DOHH2 (cell line): Measurements from ENCODE around the gene MTHFD2L.

Experiments
- EZH2phosphoT487 ChIP-seq: fragments of 200-600 bp; sonication (generic); IDR thresholded peaks from 2 replicates; pipeline ENCODE4 v1.6.1; 2017; ENCODE audit warnings: borderline replicate concordance, mild to moderate bottlenecking, antibody characterized with exemption, low read length, moderate library complexity, mixed read lengths
- TF ChIP-seq, protein P1 (sequence below): fragments of 200-600 bp; sonication (generic); IDR thresholded peaks from one replicate; pipeline ENCODE4 v1.5.1; 2014; ENCODE audit warnings: antibody characterized with exemption, mild to moderate bottlenecking, low read depth, low read length; ENCODE audit not compliant: poor library complexity, severe bottlenecking

DNA sequence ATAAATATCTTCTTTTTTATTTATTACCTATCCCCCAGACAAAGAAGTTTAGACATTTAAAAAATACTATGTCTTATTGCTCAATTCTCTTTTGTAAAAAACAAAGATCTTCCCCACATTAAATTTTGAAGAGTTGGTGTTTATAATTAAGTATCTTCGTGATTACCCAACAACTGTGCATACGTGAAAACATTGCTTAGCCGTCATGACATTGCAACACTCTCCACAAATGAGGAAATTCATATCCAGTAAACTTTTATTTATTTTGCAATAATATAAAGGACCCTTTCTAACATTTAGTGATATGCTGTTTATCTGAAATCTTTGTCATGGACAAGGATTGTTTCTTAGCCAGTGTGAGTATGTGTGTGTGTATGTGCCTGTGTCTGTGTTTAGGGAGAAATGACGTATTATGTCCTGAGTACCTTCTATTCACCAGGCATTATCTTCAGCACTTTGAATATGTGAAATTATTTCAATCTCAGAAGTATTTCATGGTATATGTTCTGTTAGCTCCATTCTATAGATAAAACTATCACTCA, 180.9 kb downstream of the MTHFD2L start:
- TF ChIP-seq EZH2phosphoT487: no peak
- TF ChIP-seq, protein P1, sequence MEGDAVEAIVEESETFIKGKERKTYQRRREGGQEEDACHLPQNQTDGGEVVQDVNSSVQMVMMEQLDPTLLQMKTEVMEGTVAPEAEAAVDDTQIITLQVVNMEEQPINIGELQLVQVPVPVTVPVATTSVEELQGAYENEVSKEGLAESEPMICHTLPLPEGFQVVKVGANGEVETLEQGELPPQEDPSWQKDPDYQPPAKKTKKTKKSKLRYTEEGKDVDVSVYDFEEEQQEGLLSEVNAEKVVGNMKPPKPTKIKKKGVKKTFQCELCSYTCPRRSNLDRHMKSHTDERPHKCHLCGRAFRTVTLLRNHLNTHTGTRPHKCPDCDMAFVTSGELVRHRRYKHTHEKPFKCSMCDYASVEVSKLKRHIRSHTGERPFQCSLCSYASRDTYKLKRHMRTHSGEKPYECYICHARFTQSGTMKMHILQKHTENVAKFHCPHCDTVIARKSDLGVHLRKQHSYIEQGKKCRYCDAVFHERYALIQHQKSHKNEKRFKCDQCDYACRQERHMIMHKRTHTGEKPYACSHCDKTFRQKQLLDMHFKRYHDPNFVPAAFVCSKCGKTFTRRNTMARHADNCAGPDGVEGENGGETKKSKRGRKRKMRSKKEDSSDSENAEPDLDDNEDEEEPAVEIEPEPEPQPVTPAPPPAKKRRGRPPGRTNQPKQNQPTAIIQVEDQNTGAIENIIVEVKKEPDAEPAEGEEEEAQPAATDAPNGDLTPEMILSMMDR: no peak
